HG02885 (cell line): ENCODE data around the gene SCN3B.

ENCODE experiments used
- ATAC-seq: cut with Tn5 transposase; IDR thresholded peaks from one replicate; pipeline ENCODE4 v1.9.1; 2021; ENCODE audit warnings: mild to moderate bottlenecking; ENCODE audit not compliant: unreplicated experiment, poor library complexity

SCN3B gene

DNA sequence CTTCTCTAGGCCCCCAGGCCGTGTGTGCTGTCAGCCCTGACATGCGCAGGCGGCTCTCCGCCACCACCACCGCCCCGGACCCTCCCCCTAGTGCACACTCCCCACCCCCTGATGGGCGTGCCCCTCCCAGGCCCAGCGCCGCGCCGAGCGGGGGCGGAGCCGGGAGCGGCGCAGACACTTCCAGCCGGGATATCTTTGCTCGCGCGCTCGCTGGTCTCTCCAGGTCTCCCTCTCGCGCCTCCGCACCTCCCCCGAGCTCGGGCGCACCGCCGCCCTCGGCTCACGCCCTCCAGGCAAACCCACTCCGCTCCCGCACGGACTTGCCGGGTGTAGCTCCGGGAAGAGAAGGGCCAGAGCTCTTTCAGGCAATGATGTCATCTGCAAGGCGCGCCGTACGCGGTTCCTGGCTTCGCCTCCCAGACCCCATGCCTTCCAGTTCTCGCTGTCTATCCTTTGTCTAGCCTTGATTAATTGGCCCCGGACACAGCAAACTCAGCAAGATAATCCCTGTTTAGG is at the start of gene SCN3B:
TSS of gene SCN3B (minus strand) at position 59 of the 516 bp plus-strand sequence. CDS start 823 bp downstream, outside the sequence.
- no peak for ATAC-seq

DNA sequence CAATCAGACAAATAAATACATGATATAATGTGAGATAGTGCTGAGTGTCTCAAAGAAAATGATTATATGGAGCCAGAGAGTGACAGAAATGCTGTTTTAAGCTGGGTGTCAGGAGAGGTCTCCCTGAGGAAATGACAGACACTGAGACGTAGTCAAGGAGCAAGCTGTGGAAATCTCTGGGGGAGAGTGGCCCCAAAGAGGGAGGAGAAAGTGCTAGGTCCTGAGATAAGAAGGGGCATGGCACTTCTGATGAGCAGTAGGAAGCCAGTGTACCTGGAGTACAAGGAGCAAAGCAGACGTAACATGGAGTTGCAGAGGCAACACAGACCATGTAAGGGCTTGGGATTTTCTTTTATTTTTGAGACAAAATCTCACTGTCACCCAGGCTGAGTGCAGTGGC is 48.3 kb upstream of the SCN3B start:
- ATAC-seq: no peak

DNA sequence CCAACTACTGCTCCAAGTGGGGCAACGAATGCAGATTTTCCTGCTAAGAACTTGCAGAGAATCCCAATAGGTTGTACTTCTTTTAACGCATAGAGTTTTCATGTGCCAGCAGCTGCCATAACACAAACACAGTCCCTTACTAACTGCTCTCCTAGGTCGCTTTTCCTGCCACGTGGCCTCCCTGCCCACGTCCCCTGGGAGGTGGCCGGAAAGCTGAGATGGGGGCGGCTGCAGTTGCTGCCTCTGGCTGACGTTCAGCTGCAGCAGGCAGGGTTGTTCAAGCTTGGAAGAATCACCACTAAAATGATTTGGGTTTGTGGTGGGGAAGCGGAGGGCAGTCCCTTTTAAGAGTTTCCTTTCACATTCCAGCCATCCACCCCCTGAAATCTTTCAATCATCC is 47.7 kb upstream of the SCN3B start:
- ATAC-seq: no peak

- ATAC-seq: no peak
These were observed 46.3 kb upstream of the SCN3B start for GRCh38 chr11:123700772-123701171.

GRCh38 chr11:123698546-123699127 is 44.2 kb upstream of the SCN3B start:
- no peak for ATAC-seq

DNA sequence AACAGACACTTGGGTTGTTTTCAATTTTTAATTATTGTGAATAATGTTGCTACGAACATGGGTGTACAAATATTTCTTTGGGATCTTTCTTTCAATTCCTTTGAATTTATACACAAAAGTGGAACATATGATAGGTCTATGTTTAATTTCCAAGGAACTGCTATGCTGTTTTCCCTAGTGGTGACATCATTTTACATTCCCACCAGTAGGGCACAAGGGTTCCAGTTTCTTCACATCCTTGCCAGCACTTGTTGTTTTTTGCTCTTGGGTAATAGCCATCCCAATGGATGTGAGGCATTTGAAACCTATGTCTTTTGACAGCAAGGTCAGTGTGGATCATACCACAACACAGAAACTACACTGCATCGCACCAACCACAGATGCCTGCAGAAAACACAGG is 41.8 kb upstream of the SCN3B start:
- ATAC-seq: no peak

DNA sequence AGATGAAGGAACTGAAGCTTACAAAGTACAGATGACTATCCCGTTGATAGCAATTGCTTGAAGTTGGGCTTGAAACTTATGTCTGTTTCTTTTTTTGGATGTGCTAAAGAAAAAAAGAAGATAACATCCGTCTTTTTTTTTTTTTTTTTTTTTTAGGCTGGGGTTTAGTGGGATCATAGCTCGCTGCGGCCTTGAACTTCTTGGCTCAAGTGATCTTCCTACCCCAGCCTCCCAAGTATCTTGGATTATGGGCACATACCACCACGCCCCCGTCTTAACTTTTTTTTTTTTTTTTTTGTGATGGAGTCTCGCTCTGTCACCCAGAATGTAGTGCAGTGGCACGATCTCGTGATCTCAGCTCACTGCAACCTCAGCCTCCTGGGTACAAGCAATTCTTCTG is 40.8 kb upstream of the SCN3B start:
- ATAC-seq: no peak

DNA sequence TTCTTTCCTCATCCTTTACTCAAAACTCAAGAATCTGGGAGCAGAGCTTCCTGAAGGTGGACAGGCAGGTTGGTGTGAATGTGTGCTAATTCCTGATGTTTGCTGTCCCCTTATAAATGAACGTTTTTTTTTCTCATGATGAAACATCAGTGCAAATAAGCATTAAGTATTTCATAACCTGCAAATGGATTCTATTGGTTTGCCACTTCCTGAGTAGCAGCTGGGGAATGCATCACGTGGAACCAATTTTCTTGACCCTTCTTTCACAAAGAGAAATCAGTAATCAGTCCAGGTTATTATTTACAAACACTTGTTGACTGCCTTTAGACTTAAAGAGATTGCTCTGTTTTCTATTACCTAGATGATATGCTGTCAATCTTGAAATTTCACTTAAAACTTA is 40.1 kb upstream of the SCN3B start:
- no peak for ATAC-seq

- ATAC-seq: no peak
These were observed 38.5 kb upstream of the SCN3B start for GRCh38 chr11:123692961-123693360.

DNA sequence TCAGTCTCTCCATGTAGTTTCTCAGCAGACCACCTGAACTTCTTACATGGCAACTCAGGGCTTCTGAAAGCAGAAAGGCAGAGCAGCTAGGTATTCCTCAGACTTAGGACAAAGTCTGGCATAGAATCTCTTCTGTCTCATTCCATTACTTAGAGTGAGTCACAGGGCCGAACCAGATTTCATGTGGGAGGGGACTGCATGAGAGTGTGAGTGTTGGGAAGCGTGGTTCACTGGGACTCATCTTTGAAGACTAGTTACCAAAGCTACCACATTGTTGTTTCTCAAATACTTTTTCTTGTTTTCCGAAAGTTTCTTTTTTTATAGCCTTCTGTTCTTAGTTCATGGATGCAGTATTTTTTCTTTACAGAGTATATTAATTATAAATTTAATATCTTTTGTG is 36.1 kb upstream of the SCN3B start:
- no peak for ATAC-seq

GRCh38 chr11:123684601-123685000 is 30.2 kb upstream of the SCN3B start:
- no peak for ATAC-seq

GRCh38 chr11:123683428-123684170 is 29.2 kb upstream of the SCN3B start:
- ATAC-seq: no peak

DNA sequence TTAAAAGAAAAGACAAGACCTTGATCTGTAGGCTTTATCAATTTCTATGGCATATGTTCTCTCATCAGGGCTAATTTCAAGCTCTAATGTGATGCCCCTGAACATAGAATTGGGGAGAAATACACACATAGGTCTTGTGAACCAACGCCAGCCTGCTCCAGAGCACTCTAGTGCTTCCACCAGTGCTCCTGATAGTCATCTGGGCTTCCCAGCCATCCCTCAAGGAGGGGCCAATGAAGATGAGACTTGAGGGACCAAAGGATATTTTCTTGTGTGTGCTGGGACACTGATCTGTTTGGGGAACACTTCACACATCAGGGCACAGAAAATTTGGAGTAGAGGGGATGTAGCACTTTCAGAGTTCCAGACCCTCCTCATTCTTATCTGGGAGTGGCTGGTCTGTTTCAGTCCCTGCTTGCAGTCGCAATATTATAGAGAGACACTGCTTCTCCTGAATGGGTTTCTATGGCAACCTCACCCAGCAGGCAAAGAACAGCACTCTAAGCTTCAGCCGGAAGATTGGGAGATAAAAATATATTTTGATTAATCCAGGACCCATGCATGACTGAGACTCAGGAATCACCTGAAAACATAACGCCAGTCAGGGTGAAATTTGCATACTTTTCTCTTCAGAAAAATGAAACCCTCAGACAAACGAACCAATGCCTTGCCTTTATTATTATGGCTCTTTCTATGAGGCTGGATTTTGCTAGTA is 28.4 kb upstream of the SCN3B start:
- ATAC-seq: no peak

DNA sequence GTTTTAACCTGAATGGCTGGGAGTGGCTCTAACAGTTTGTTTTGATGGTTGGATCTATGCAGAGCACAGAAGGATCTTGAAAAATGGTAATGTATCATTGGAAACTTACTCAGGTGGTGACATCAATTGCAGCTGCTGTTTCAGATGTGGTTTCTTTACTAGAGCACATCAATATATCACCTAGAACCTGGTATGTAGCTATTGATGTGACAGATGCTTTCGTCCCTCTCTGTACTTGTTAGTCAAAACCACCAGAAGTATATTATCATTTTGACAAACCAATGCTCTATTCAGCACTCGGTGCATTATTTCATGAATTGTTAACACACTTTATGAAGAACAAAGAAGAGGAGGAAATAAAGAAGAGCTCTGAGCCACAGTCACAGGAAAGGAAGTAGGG is 26.6 kb upstream of the SCN3B start:
- ATAC-seq: no peak

GRCh38 chr11:123678246-123678645 is 23.8 kb upstream of the SCN3B start:
- no peak for ATAC-seq

- no peak for ATAC-seq
These were observed 23.1 kb upstream of the SCN3B start for GRCh38 chr11:123677510-123677909.

- no peak for ATAC-seq
These were observed 19.9 kb upstream of the SCN3B start for GRCh38 chr11:123674297-123674696.

DNA sequence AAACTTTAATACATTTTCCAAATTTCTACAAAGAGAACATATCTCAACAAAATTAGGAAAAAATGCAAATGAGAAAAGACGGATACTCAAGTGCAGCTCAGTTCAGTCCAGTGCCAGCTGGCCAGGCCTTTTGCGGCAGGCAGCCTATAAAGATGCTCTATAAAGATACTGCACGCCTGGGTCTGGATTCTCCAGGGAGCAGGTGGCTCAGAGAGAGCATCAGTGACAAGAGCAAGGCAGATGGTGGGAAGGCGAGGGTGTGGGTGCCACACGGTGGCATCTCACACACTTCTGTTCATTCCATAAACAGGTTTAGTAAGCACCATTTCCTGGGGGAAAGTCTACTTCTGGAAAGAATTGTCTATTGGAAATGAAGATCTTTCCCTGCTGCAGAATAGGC is 18.1 kb upstream of the SCN3B start:
- ATAC-seq: no peak

DNA sequence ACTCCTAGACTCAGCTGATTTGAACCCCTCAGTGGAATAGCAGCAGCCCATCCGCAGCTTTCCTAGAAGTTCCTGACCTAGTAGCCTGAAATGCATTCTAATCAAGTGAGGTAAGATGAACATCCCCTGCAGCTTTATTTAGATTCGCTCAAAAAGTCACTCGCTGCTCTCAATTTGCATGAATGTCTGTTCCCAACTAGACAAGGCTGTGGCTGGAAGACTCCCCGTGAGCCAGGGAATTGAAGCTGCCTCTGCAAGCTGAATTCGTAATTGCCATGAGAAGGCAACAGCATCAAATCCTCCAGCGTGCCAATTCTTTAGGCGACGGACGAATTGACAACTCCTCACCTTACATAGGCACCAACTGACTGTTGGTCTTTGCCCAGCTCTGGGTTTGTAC is 17.1 kb upstream of the SCN3B start:
- ATAC-seq: no peak

- no peak for ATAC-seq
These were observed 15.7 kb upstream of the SCN3B start for GRCh38 chr11:123670081-123670480.

DNA sequence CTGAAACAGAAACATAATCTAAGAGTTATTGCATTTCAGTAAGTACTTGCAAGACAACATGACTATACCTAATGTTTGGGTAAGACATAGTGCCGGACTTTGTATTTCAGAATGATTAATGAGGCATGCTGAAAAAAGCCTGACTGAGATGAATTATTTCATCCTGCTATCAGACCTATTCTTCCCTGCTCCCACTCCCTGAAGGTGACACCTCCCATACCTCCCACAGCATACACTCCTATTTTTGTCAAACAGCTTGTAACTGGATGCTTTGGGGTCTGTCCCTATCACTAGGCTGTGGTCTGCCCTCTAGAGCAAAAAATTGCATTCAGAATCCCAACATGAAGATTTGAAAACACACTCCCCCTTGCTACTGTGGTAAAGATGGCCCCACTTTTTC is 10.9 kb upstream of the SCN3B start:
- no peak for ATAC-seq
